Osteocyte (in vitro differentiated cells): ENCODE results near the gene MUC5B. TPM values are rescaled to one million over a fixed set of nuclear protein-coding genes. Genes with fewer than 3 reads are reported as not detected.
"Not testable (repeated sequence)": the region's sequence is repeated elsewhere in the genome, so short reads cannot be mapped to it uniquely, and the experiment has no call there.

Experiments
- DNase-seq: peaks from one replicate; pipeline ENCODE4 v3.0.0; 2021; ENCODE audit warnings: mixed read lengths; ENCODE audit not compliant: unreplicated experiment; ENCODE audit errors: extremely low spot score
- H3K27ac Mint-ChIP-seq: one replicate; pipeline ENCODE4 v1.8.0; 2021; ENCODE audit warnings: mild to moderate bottlenecking, mixed read lengths; ENCODE audit not compliant: unreplicated experiment
- H3K27me3 Mint-ChIP-seq: one replicate; pipeline ENCODE4 v1.8.0; 2021; ENCODE audit warnings: mixed read lengths; ENCODE audit not compliant: unreplicated experiment
- H3K36me3 Mint-ChIP-seq: one replicate; pipeline ENCODE4 v1.8.0; 2021; ENCODE audit warnings: mixed read lengths; ENCODE audit not compliant: unreplicated experiment
- H3K4me1 Mint-ChIP-seq: one replicate; pipeline ENCODE4 v1.8.0; 2021; ENCODE audit warnings: mixed read lengths; ENCODE audit not compliant: unreplicated experiment
- H3K4me3 Mint-ChIP-seq: one replicate; pipeline ENCODE4 v1.8.0; 2021; ENCODE audit warnings: mild to moderate bottlenecking, moderate library complexity, mixed read lengths; ENCODE audit not compliant: unreplicated experiment
- H3K9me3 Mint-ChIP-seq: one replicate; pipeline ENCODE4 v1.8.0; 2021; ENCODE audit warnings: mixed read lengths; ENCODE audit not compliant: unreplicated experiment
- total RNA-seq: library from RNA; stranded (reverse); gene quantifications from 2 replicates; pipeline ENCODE4 v1.2.1, GENCODE V29; 2021
- TF ChIP-seq, protein P1 (sequence below): fragments of 200-600 bp; sonication (generic); IDR thresholded peaks from 2 replicates; pipeline ENCODE4 v1.5.0; 2021; ENCODE audit warnings: antibody characterized with exemption, mild to moderate bottlenecking, moderate library complexity

The MUC5B gene
- total RNA-seq, 1 donor from 2014 or later: not detected

DNA sequence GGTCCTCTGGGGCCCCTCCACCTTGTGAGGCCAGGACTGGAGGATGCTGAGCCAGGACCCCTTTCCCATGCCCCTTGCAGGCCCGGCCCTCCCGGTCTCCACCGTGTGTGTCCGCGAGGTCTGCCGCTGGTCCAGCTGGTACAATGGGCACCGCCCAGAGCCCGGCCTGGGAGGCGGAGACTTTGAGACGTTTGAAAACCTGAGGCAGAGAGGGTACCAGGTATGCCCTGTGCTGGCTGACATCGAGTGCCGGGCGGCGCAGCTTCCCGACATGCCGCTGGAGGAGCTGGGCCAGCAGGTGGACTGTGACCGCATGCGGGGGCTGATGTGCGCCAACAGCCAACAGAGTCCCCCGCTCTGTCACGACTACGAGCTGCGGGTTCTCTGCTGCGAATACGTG, 17.9 kb downstream of the MUC5B start:
- no peak for DNase-seq

GRCh38 chr11:1241706-1242105, 18.8 kb downstream of the MUC5B start:
- Mint-ChIP-seq H3K4me3 (no peak overlapping the region), H3K27ac (no peak overlapping the region), H3K27me3 (no peaks in the 10 kb centered on the region), H3K9me3 (no peaks in the 10 kb centered on the region), H3K4me1 (no peaks in the 10 kb centered on the region), H3K36me3 (no peaks in the 10 kb centered on the region)
- no peak for DNase-seq
- TF ChIP-seq, protein P1, sequence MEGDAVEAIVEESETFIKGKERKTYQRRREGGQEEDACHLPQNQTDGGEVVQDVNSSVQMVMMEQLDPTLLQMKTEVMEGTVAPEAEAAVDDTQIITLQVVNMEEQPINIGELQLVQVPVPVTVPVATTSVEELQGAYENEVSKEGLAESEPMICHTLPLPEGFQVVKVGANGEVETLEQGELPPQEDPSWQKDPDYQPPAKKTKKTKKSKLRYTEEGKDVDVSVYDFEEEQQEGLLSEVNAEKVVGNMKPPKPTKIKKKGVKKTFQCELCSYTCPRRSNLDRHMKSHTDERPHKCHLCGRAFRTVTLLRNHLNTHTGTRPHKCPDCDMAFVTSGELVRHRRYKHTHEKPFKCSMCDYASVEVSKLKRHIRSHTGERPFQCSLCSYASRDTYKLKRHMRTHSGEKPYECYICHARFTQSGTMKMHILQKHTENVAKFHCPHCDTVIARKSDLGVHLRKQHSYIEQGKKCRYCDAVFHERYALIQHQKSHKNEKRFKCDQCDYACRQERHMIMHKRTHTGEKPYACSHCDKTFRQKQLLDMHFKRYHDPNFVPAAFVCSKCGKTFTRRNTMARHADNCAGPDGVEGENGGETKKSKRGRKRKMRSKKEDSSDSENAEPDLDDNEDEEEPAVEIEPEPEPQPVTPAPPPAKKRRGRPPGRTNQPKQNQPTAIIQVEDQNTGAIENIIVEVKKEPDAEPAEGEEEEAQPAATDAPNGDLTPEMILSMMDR: no peak

More for the DNA sequence above, 17.9 kb downstream of the MUC5B start:
- no peaks in the 10 kb centered on the region for H3K9me3 Mint-ChIP-seq
- no peaks in the 10 kb centered on the region for H3K4me1 Mint-ChIP-seq
- H3K4me3 Mint-ChIP-seq: no peak overlapping the region
- TF ChIP-seq, protein P1: no peak
- no peak overlapping the region for H3K27ac Mint-ChIP-seq
- no peaks in the 10 kb centered on the region for H3K27me3 Mint-ChIP-seq
- H3K36me3 Mint-ChIP-seq: no peaks in the 10 kb centered on the region

DNA sequence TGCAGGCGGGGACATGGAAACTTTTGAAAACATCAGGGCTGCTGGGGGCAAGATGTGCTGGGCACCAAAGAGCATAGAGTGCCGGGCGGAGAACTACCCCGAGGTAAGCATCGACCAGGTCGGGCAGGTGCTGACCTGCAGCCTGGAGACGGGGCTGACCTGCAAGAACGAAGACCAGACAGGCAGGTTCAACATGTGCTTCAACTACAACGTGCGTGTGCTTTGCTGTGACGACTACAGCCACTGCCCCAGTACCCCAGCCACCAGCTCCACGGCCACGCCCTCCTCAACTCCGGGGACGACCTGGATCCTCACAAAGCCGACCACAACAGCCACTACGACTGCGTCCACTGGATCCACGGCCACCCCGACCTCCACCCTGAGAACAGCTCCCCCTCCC, 19.4 kb downstream of the MUC5B start:
- TF ChIP-seq, protein P1: no peak
- Mint-ChIP-seq H3K4me3 (no peak overlapping the region), H3K4me1 (no peaks in the 10 kb centered on the region), H3K9me3 (no peaks in the 10 kb centered on the region), H3K36me3 (no peaks in the 10 kb centered on the region), H3K27me3 (no peaks in the 10 kb centered on the region), H3K27ac (no peak overlapping the region)
- no peak for DNase-seq

- DNase-seq, H3K27ac Mint-ChIP-seq, H3K9me3 Mint-ChIP-seq: not testable (repeated sequence)
These were observed 19.9 kb downstream of the MUC5B start for GRCh38 chr11:1242751-1243150.

DNA sequence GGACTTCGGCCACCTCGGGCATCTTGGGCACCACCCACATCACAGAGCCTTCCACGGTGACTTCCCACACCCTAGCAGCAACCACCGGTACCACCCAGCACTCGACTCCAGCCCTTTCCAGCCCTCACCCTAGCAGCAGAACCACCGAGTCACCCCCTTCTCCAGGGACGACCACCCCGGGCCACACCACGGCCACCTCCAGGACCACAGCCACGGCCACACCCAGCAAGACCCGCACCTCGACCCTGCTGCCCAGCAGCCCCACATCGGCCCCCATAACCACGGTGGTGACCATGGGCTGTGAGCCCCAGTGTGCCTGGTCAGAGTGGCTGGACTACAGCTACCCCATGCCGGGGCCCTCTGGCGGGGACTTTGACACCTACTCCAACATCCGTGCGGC, 20.7 kb downstream of the MUC5B start:
- not testable (repeated sequence) for DNase-seq, H3K27me3 Mint-ChIP-seq, H3K36me3 Mint-ChIP-seq, H3K4me1 Mint-ChIP-seq, H3K9me3 Mint-ChIP-seq, H3K4me3 Mint-ChIP-seq, H3K27ac Mint-ChIP-seq

More at GRCh38 chr11:1242751-1243150, 19.9 kb downstream of the MUC5B start:
- not testable (repeated sequence) for H3K4me3 Mint-ChIP-seq, H3K27me3 Mint-ChIP-seq, H3K36me3 Mint-ChIP-seq, H3K4me1 Mint-ChIP-seq

GRCh38 chr11:1244557-1244956, 21.7 kb downstream of the MUC5B start:
- not testable (repeated sequence) for H3K27ac Mint-ChIP-seq

GRCh38 chr11:1245717-1246116, 22.9 kb downstream of the MUC5B start:
- H3K4me1 Mint-ChIP-seq, H3K4me3 Mint-ChIP-seq, H3K9me3 Mint-ChIP-seq, H3K27ac Mint-ChIP-seq, DNase-seq, H3K27me3 Mint-ChIP-seq, H3K36me3 Mint-ChIP-seq: not testable (repeated sequence)

More at GRCh38 chr11:1244557-1244956, 21.7 kb downstream of the MUC5B start:
- not testable (repeated sequence) for H3K4me1 Mint-ChIP-seq, H3K36me3 Mint-ChIP-seq, H3K9me3 Mint-ChIP-seq, H3K27me3 Mint-ChIP-seq, DNase-seq, H3K4me3 Mint-ChIP-seq

DNA sequence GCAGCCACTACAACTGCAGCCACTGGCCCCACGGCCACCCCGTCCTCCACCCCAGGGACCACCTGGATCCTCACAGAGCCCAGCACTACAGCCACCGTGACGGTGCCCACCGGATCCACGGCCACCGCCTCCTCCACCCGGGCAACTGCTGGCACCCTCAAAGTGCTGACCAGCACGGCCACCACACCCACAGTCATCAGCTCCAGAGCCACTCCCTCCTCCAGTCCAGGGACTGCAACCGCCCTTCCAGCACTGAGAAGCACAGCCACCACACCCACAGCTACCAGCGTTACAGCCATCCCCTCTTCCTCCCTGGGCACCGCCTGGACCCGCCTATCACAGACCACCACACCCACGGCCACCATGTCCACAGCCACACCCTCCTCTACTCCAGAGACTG, 23.4 kb downstream of the MUC5B start:
- not testable (repeated sequence) for H3K9me3 Mint-ChIP-seq, H3K4me3 Mint-ChIP-seq, H3K36me3 Mint-ChIP-seq, DNase-seq, H3K27ac Mint-ChIP-seq, H3K27me3 Mint-ChIP-seq, H3K4me1 Mint-ChIP-seq

- not testable (repeated sequence) for H3K4me1 Mint-ChIP-seq, H3K9me3 Mint-ChIP-seq, H3K4me3 Mint-ChIP-seq, H3K36me3 Mint-ChIP-seq, DNase-seq, H3K27ac Mint-ChIP-seq, H3K27me3 Mint-ChIP-seq
These were observed 24.2 kb downstream of the MUC5B start for GRCh38 chr11:1247026-1247425.

GRCh38 chr11:1248951-1249350, 26.1 kb downstream of the MUC5B start:
- H3K4me1 Mint-ChIP-seq, H3K4me3 Mint-ChIP-seq, DNase-seq, H3K36me3 Mint-ChIP-seq, H3K27me3 Mint-ChIP-seq, H3K9me3 Mint-ChIP-seq, H3K27ac Mint-ChIP-seq: not testable (repeated sequence)
